Measurements from ENCODE around the gene CCR1. TPM values are rescaled to one million over a fixed set of nuclear protein-coding genes. Genes with fewer than 3 reads are reported as not detected.

CCR1 gene
- total RNA-seq, 6 experiments from 2014 or later: not detected

- no peak for DNase-seq
- H3K9me3 Mint-ChIP-seq: no peaks in the 10 kb centered on the region
- H3K27me3 Mint-ChIP-seq (ENCODE audit: insufficient read depth): peaks cover 25% of the 10 kb centered on the region
- TF ChIP-seq, protein P1, sequence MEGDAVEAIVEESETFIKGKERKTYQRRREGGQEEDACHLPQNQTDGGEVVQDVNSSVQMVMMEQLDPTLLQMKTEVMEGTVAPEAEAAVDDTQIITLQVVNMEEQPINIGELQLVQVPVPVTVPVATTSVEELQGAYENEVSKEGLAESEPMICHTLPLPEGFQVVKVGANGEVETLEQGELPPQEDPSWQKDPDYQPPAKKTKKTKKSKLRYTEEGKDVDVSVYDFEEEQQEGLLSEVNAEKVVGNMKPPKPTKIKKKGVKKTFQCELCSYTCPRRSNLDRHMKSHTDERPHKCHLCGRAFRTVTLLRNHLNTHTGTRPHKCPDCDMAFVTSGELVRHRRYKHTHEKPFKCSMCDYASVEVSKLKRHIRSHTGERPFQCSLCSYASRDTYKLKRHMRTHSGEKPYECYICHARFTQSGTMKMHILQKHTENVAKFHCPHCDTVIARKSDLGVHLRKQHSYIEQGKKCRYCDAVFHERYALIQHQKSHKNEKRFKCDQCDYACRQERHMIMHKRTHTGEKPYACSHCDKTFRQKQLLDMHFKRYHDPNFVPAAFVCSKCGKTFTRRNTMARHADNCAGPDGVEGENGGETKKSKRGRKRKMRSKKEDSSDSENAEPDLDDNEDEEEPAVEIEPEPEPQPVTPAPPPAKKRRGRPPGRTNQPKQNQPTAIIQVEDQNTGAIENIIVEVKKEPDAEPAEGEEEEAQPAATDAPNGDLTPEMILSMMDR (IDR thresholded peaks at IDR 0.05): no peak
- H3K36me3 Mint-ChIP-seq (ENCODE audit: low read depth): no peaks in the 10 kb centered on the region
- H3K4me1 Mint-ChIP-seq (ENCODE audit: low read depth): no peaks in the 10 kb centered on the region
- H3K27ac Mint-ChIP-seq: no peak overlapping the region
- H3K4me3 Mint-ChIP-seq: no peak overlapping the region
These were observed 31.8 kb upstream of the CCR1 start for GRCh38 chr3:46239952-46240351.

DNA sequence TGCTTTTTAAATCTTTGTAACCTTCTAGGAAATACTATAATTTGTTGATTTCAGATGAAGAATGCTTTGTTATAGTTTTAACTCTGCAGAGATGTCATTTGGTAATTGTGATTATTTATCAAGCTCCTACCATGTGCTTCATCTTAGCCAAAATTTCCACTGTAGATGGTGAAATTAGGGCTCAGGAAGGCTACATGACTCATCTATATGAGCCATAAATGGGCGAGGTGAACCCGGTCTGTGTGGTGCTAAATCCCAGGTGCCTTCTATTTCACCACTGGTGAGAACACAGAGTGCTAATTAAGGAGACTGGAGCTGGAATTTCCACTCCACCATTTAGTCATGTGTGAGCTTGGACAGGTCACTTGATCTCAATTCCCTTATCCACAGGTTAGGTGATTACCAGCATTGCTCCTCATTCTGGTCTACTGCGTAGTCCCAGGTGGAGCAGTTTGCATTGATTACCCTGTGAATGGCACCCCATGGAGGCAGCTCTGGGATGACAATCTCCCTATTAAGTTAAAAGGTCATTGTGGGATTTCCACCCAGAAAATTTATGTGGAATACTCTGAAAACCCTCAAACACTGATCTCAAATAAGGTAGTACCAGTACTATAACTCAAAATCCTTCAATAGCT, 31.3 kb upstream of the CCR1 start:
- no peak overlapping the region for H3K4me3 Mint-ChIP-seq
- H3K27me3 Mint-ChIP-seq (ENCODE audit: insufficient read depth): peaks cover 30% of the 10 kb centered on the region
- TF ChIP-seq, protein P1 (IDR thresholded peaks at IDR 0.05): no peak
- no peaks in the 10 kb centered on the region for H3K9me3 Mint-ChIP-seq
- no peaks in the 10 kb centered on the region for H3K4me1 Mint-ChIP-seq (ENCODE audit: low read depth)
- H3K36me3 Mint-ChIP-seq (ENCODE audit: low read depth): no peaks in the 10 kb centered on the region
- H3K27ac Mint-ChIP-seq: no peak overlapping the region
- no peak for DNase-seq

DNA sequence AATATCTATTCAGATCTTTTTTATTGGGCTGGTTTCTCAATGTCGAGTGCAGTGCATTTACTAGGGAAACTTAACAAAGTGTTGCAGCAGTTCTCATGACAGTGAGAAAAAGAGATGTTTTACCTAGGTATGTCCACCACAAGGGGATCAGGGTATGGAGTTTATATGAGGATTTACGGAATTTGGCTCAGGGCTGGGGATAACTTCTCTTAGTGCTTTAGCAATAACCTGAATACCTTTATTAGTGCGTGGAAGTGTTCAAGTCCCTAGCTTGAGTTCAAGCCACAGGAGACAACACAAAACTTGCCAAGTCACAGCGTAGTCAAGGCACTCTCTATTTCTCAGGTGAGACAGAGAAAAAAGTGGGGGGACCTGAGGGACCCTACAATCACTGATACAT, 30.3 kb upstream of the CCR1 start:
- TF ChIP-seq, protein P1 (IDR thresholded peaks at IDR 0.05): no peak
- Mint-ChIP-seq H3K27me3 (ENCODE audit: insufficient read depth) (peaks cover 31% of the 10 kb centered on the region), H3K9me3 (no peaks in the 10 kb centered on the region), H3K36me3 (ENCODE audit: low read depth) (no peaks in the 10 kb centered on the region), H3K4me3 (no peak overlapping the region), H3K4me1 (ENCODE audit: low read depth) (no peaks in the 10 kb centered on the region), H3K27ac (no peak overlapping the region)
- no peak for DNase-seq

- Mint-ChIP-seq H3K36me3 (ENCODE audit: low read depth) (no peaks in the 10 kb centered on the region), H3K9me3 (no peaks in the 10 kb centered on the region), H3K27ac (no peak overlapping the region), H3K4me3 (no peak overlapping the region), H3K27me3 (ENCODE audit: insufficient read depth) (peaks cover 36% of the 10 kb centered on the region), H3K4me1 (ENCODE audit: low read depth) (no peaks in the 10 kb centered on the region)
- no peak for DNase-seq
- TF ChIP-seq, protein P1 (IDR thresholded peaks at IDR 0.05): no peak
These were observed 28.4 kb upstream of the CCR1 start for GRCh38 chr3:46236294-46237054.

GRCh38 chr3:46235425-46235824, 27.3 kb upstream of the CCR1 start:
- Mint-ChIP-seq H3K36me3 (ENCODE audit: low read depth) (no peaks in the 10 kb centered on the region), H3K9me3 (no peaks in the 10 kb centered on the region), H3K27ac (no peak overlapping the region), H3K4me1 (ENCODE audit: low read depth) (no peaks in the 10 kb centered on the region), H3K27me3 (ENCODE audit: insufficient read depth) (peaks cover 40% of the 10 kb centered on the region), H3K4me3 (no peak overlapping the region)
- TF ChIP-seq, protein P1 (IDR thresholded peaks at IDR 0.05): no peak
- no peak for DNase-seq

Measured in HFFc6 (cell line).